Neutrophil (primary cell): ENCODE data around the gene GID8.

Source experiments
- H3K27ac ChIP-seq: fragments of 200-600 bp; sonication (generic); 2 replicates; pipeline ENCODE4 v1.5.1; 2016; ENCODE audit warnings: mild to moderate bottlenecking, moderate library complexity
- H3K27me3 ChIP-seq: fragments of 200-600 bp; sonication (generic); 2 replicates; pipeline ENCODE4 v1.6.0; 2016; ENCODE audit warnings: mild to moderate bottlenecking
- H3K36me3 ChIP-seq: fragments of 200-600 bp; sonication (generic); 2 replicates; pipeline ENCODE4 v1.5.1; 2017
- H3K4me1 ChIP-seq, 2 experiments: fragments of 200-600 bp in 1 of 2; sonication (generic) in 1 of 2; 1 replicate in 1 of 2; 2 replicates in 1 of 2; pipeline versions ENCODE4 v1.5.1 to v1.6.1; 2013 to 2016; ENCODE audit warnings: low read depth in 1 of 2, low read length in 1 of 2, mild to moderate bottlenecking in 1 of 2, moderate library complexity in 1 of 2; ENCODE audit not compliant: control insufficient read depth in 1 of 2, insufficient read depth in 1 of 2
- H3K4me3 ChIP-seq, 2 experiments: fragments of 200-600 bp in 1 of 2; sonication (generic) in 1 of 2; 1 replicate in 1 of 2; 2 replicates in 1 of 2; pipeline ENCODE4 v1.5.1; 2013 to 2016; ENCODE audit warnings: low read depth in 1 of 2, low read length in 1 of 2, mild to moderate bottlenecking in 1 of 2, moderate library complexity in 1 of 2
- H3K9me3 ChIP-seq: fragments of 200-600 bp; sonication (generic); 2 replicates; pipeline ENCODE4 v1.5.1; 2016
- TF ChIP-seq, protein P1 (sequence below): fragments of 200-600 bp; sonication (generic); IDR thresholded peaks from 2 replicates; pipeline ENCODE4 v1.5.1; 2016; ENCODE audit warnings: antibody characterized with exemption

GID8 gene

DNA sequence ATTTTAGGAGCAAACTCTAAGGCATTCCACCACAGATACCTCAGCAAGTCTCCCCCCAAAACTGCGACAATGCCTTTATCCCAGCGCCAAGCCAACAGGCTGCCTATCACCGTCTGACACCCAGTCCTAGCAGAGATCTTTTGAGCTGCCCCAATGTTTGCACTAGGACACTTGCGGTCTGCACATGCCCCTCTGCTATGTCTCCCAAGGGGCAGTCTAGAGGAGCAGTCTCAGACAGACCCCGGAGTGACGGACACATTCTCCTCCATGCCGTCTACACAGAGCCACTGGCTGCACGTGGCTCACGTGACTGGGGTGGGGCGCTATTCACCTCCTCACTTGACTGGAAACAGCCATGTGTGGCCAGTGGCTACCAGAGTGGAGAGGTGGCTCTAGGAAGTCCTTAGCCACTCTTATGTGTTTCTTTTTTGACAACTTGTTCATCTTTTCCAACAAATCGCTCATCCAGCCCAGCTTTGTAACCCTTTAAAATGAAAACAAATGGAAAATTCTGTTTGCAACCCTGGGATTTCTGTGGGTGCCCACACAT lies 27.7 kb upstream of the GID8 start:
- H3K36me3 ChIP-seq: peaks cover 82% of the 10 kb centered on the region
- H3K27ac ChIP-seq: no peak overlapping the region
- H3K27me3 ChIP-seq: no peaks in the 10 kb centered on the region
- H3K9me3 ChIP-seq: no peaks in the 10 kb centered on the region
- H3K4me3 ChIP-seq: no peak overlapping the region
- H3K4me1 ChIP-seq: no peaks in the 10 kb centered on the region
- TF ChIP-seq, protein P1, sequence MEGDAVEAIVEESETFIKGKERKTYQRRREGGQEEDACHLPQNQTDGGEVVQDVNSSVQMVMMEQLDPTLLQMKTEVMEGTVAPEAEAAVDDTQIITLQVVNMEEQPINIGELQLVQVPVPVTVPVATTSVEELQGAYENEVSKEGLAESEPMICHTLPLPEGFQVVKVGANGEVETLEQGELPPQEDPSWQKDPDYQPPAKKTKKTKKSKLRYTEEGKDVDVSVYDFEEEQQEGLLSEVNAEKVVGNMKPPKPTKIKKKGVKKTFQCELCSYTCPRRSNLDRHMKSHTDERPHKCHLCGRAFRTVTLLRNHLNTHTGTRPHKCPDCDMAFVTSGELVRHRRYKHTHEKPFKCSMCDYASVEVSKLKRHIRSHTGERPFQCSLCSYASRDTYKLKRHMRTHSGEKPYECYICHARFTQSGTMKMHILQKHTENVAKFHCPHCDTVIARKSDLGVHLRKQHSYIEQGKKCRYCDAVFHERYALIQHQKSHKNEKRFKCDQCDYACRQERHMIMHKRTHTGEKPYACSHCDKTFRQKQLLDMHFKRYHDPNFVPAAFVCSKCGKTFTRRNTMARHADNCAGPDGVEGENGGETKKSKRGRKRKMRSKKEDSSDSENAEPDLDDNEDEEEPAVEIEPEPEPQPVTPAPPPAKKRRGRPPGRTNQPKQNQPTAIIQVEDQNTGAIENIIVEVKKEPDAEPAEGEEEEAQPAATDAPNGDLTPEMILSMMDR: no peak

DNA sequence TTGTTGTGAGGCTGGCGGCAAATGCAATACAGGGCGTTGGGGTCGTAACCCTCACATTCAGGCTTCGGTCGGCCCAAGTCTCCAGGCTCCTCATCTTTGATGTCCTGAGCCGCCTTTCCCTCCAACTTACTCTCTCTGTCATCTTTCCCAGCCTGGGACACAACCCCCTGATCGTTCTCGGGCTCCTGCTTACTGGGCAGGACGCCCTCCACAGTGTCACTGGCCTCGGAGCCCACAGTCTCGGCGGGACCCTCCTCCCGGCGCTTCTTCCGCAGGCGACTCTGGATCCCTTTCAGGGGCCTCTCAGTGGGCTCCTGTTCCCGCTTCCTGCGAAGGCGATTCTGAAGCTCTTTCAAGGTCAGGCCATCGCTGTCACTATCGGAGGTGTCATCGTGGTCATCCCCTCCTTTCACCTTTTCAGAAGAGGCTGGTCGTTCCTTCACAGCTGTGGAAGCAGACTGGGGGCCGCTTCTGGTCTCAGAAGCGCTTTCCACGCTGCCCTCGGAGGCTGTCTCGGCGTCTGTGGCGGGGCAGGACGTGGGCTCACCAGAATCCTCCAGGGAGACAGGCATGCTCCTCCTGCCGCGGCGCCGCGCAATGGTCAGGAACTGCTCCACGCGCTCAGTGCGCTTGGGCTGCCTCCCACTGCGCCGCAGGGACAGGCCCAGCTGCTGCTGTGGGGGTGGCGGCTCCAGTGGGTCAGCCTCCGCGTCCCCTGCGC lies 27.0 kb upstream of the GID8 start:
- TF ChIP-seq, protein P1: no peak
- Histone ChIP-seq H3K36me3 (peaks cover 75% of the 10 kb centered on the region), H3K4me3 (no peak overlapping the region), H3K9me3 (no peaks in the 10 kb centered on the region), H3K27ac (no peak overlapping the region), H3K27me3 (no peaks in the 10 kb centered on the region), H3K4me1 (no peaks in the 10 kb centered on the region)

DNA sequence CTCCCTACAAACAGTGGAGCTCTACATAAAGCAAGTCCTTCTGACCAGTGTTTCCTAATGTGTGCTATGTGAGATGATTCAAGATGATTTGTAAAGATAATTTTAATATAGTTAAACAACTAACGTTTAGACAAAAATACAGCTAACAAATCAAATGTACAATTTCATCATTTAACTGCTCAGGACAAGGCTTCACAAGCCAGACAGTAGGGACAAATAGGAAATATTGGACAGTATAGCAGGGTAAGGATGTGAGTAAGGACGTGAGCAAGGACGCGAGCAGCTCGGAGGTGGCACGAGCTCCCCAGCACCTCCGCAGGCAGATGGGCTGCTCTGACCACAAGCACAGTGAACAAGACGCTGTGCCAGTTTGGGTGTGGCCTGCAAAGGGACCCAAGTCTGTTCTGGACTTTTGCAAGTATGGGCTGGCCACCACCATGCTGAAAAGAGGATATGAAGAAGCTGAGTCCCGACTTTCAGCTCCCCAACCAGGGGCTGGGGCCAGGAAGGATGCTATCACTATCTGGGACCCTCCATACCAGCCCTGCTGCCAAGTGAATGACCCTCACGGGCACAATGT lies 26.2 kb upstream of the GID8 start:
- H3K4me1 ChIP-seq: peaks cover 0 to 3% of the 10 kb centered on the region in 2 experiments
- H3K27me3 ChIP-seq: no peaks in the 10 kb centered on the region
- H3K36me3 ChIP-seq: peaks cover 67% of the 10 kb centered on the region
- no peaks in the 10 kb centered on the region for H3K9me3 ChIP-seq
- no peak overlapping the region for H3K27ac ChIP-seq
- no peak overlapping the region for H3K4me3 ChIP-seq
- TF ChIP-seq, protein P1: no peak

DNA sequence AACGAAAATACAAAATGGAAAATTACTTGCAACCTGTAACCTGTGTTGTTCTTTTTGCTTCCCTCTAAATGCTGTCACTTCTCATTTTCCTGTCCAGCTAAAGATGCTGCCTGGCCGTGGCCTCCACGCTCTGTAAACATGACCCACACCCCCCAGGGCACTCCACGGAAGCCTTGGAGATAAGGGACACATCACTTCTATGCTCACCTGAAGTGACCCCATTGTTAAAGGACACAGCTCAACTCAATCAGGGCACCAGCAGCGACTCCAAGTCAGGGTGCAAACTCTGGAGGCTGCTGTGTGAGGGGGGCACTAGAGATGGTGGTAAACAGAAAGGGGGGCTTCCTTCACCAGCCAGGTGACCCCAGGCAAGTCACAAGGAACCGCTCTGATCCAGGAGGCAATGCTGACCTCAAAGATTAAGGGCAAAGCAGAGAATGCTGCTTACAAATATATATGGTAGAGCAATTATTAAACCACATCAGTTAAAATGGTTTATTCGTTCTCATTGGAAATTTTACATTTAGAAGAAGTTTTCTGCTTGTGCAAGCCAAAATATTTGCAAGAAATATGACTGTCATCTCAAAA lies 24.8 kb upstream of the GID8 start:
- Histone ChIP-seq H3K27me3 (no peaks in the 10 kb centered on the region), H3K27ac (no peak overlapping the region), H3K9me3 (no peaks in the 10 kb centered on the region), H3K36me3 (peaks cover 53% of the 10 kb centered on the region), H3K4me1 (peaks cover 8 to 16% of the 10 kb centered on the region in 2 experiments), H3K4me3 (no peak overlapping the region)
- TF ChIP-seq, protein P1: no peak

DNA sequence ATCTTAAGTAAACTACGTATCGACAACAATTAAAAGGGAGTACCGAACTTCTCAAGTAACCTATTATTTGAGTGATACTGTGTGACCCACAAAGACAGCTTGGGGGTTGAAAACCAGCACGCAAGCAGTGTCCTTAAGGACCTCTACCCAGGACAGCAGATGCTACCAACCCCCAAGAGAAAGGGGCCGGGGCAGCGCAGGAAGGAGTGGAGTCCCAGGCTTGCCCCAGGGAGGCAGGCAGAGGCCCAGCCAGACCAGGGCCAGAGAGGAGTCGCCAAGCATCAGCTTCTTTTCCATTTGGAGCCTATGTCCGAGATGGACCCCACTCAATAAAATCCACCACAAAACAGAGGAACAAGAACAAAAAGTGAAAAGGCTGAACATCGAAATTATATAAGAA lies 23.5 kb upstream of the GID8 start:
- Histone ChIP-seq H3K27me3 (no peaks in the 10 kb centered on the region), H3K27ac (no peak overlapping the region), H3K36me3 (peaks cover 40% of the 10 kb centered on the region), H3K9me3 (no peaks in the 10 kb centered on the region), H3K4me1 (peaks cover 20 to 26% of the 10 kb centered on the region in 2 experiments), H3K4me3 (no peak overlapping the region)
- TF ChIP-seq, protein P1: no peak
